Mesenchymal stem cell (in vitro differentiated cells and primary cell): ENCODE measurements around the gene ZNF837.

Source experiments
- DNase-seq: peaks from one replicate; pipeline ENCODE4 v3.0.0-alpha.2; 2013
- H2AFZ ChIP-seq: one replicate; pipeline ENCODE4 v1.6.1; 2013; ENCODE audit warnings: low read depth, mild to moderate bottlenecking, control low read depth, inconsistent platforms, low read length, moderate library complexity
- H2AK5ac ChIP-seq: 2 replicates; pipeline ENCODE4 v1.6.1; 2013; ENCODE audit warnings: low read length, moderate library complexity, mild to moderate bottlenecking, inconsistent platforms; ENCODE audit not compliant: severe bottlenecking
- H2BK120ac ChIP-seq: one replicate; pipeline ENCODE4 v1.6.1; 2013; ENCODE audit warnings: low read depth, mild to moderate bottlenecking, inconsistent platforms, low read length, moderate library complexity
- H2BK12ac ChIP-seq, 2 experiments: one replicate each; pipeline ENCODE4 v1.6.1; 2013; ENCODE audit warnings: inconsistent platforms in 2 of 2, low read length in 2 of 2, mild to moderate bottlenecking in 2 of 2, moderate library complexity in 2 of 2, control low read depth in 1 of 2
- H2BK15ac ChIP-seq: one replicate; pipeline ENCODE4 v1.6.1; 2013; ENCODE audit warnings: mild to moderate bottlenecking, low read depth, inconsistent platforms; ENCODE audit not compliant: poor library complexity, severe bottlenecking
- H2BK5ac ChIP-seq: 2 replicates; pipeline ENCODE4 v1.6.1; 2013; ENCODE audit warnings: low read depth, mild to moderate bottlenecking, low read length, control low read depth, inconsistent platforms; ENCODE audit not compliant: poor library complexity, severe bottlenecking
- H3K14ac ChIP-seq, 2 experiments: one replicate each; pipeline ENCODE4 v1.6.1; 2013; ENCODE audit warnings: inconsistent platforms in 2 of 2, low read length in 2 of 2, control low read depth in 1 of 2, mild to moderate bottlenecking in 1 of 2, moderate library complexity in 1 of 2
- H3K18ac ChIP-seq, 2 experiments: one replicate each; pipeline ENCODE4 v1.6.1; 2013; ENCODE audit warnings: inconsistent platforms in 2 of 2, low read length in 2 of 2, control low read depth in 1 of 2, low read depth in 1 of 2, mild to moderate bottlenecking in 1 of 2
- H3K23ac ChIP-seq, 2 experiments: one replicate each; pipeline ENCODE4 v1.6.1; 2013; ENCODE audit warnings: inconsistent platforms in 2 of 2, low read length in 2 of 2, mild to moderate bottlenecking in 2 of 2, moderate library complexity in 2 of 2, control low read depth in 1 of 2
- H3K27ac ChIP-seq: 2 replicates; pipeline ENCODE4 v1.5.1; 2013; ENCODE audit warnings: mild to moderate bottlenecking, moderate library complexity, low read length, control low read depth, inconsistent platforms; ENCODE audit not compliant: poor library complexity, severe bottlenecking
- H3K27me3 ChIP-seq, 2 experiments: 2 replicates each; pipeline versions ENCODE4 v1.6.1 to v1.7.0; 2013; ENCODE audit warnings: low read length in 2 of 2, mild to moderate bottlenecking in 2 of 2, moderate library complexity in 2 of 2, control low read depth in 1 of 2, inconsistent platforms in 1 of 2; ENCODE audit not compliant: control insufficient read depth in 1 of 2, insufficient read depth in 1 of 2
- H3K36me3 ChIP-seq, 2 experiments: 2 replicates each; pipeline versions ENCODE4 v1.6.1 to v1.7.0; 2013; ENCODE audit warnings: low read length in 2 of 2, control low read depth in 1 of 2, inconsistent platforms in 1 of 2, low read depth in 1 of 2, mild to moderate bottlenecking in 1 of 2; ENCODE audit not compliant: insufficient read depth in 2 of 2, control insufficient read depth in 1 of 2
- H3K4ac ChIP-seq, 2 experiments: one replicate each; pipeline ENCODE4 v1.6.1; 2013; ENCODE audit warnings: inconsistent platforms in 2 of 2, low read length in 2 of 2, mild to moderate bottlenecking in 2 of 2, moderate library complexity in 2 of 2, control low read depth in 1 of 2, low read depth in 1 of 2
- H3K4me1 ChIP-seq: 2 replicates; pipeline ENCODE4 v1.6.1; 2013; ENCODE audit warnings: low read depth, low read length, control low read depth; ENCODE audit not compliant: control insufficient read depth, insufficient read depth
- H3K4me2 ChIP-seq: 2 replicates; pipeline ENCODE4 v1.6.1; 2013; ENCODE audit warnings: low read length, mild to moderate bottlenecking, inconsistent platforms; ENCODE audit not compliant: poor library complexity, severe bottlenecking
- H3K4me3 ChIP-seq, 2 experiments: 2 replicates each; pipeline versions ENCODE4 v1.5.1 to v1.7.0; 2013; ENCODE audit warnings: low read length in 2 of 2, mild to moderate bottlenecking in 2 of 2, control low read depth in 1 of 2, low read depth in 1 of 2; ENCODE audit not compliant: insufficient read depth in 1 of 2
- H3K79me1 ChIP-seq: replicated peaks from 2 replicates; pipeline ENCODE4 v1.6.1; 2013; ENCODE audit warnings: mild to moderate bottlenecking, control low read depth, low read length, inconsistent platforms; ENCODE audit not compliant: poor library complexity, severe bottlenecking
- H3K9ac ChIP-seq: 2 replicates; pipeline ENCODE4 v1.7.0; 2013; ENCODE audit warnings: mild to moderate bottlenecking, low read length, moderate library complexity
- H3K9me3 ChIP-seq: 2 replicates; pipeline ENCODE4 v1.7.0; 2013; ENCODE audit warnings: mild to moderate bottlenecking, low read length; ENCODE audit not compliant: control insufficient read depth
- H4K8ac ChIP-seq: one replicate; pipeline ENCODE4 v1.6.1; 2013; ENCODE audit warnings: inconsistent platforms, mild to moderate bottlenecking, low read length, moderate library complexity
- H4K91ac ChIP-seq: one replicate; pipeline ENCODE4 v1.6.1; 2013; ENCODE audit warnings: mild to moderate bottlenecking, low read length, inconsistent platforms
- WGBS: methylation state at CpG from one replicate; pipeline ENCODE4 v1.1.7; 2013; ENCODE audit warnings: mixed read lengths; 5-methylcytosine and 5-hydroxymethylcytosine counted together

ZNF837 gene

GRCh38 chr19:58332697-58333096 is 48.1 kb downstream of the ZNF837 start:
- WGBS, result no CpG with 5 or more reads among the region's 1 CpG
- peaks cover 28 to 29% of the 10 kb centered on the region in 2 experiments for H3K36me3 ChIP-seq

GRCh38 chr19:58330458-58330857 is 50.4 kb downstream of the ZNF837 start:
- H2BK5ac ChIP-seq, result no peak overlapping the region
- DNase-seq, result peak; percentile 82
- H2BK12ac ChIP-seq, result no peak overlapping the region
- H3K27ac ChIP-seq, result no peak overlapping the region
- H3K23ac ChIP-seq, result no peak overlapping the region
- H3K18ac ChIP-seq, result no peak overlapping the region
- 94% methylated on average over 4 of the region's 4 CpGs for WGBS
- H3K4me3 ChIP-seq, result peak overlapping the region in 1 of 2 experiments; percentile 41
- no peak overlapping the region for H2BK120ac ChIP-seq
- peaks cover 9 to 11% of the 10 kb centered on the region in 2 experiments for H3K36me3 ChIP-seq
- no peak overlapping the region for H4K8ac ChIP-seq
- no peaks in the 10 kb centered on the region for H3K27me3 ChIP-seq
- no peak overlapping the region for H2AK5ac ChIP-seq
- no peak overlapping the region for H4K91ac ChIP-seq
- no peak overlapping the region for H3K4ac ChIP-seq
- H2BK15ac ChIP-seq, result no peak overlapping the region
- peak overlapping the region; percentile 82 for H3K9ac ChIP-seq
- H3K4me2 ChIP-seq, result no peak overlapping the region
- H3K9me3 ChIP-seq, result no peaks in the 10 kb centered on the region
- H3K14ac ChIP-seq, result no peak overlapping the region
- H2AFZ ChIP-seq, result no peak overlapping the region
- H3K4me1 ChIP-seq, result peaks cover 17% of the 10 kb centered on the region
- peaks cover 24% of the 10 kb centered on the region for H3K79me1 ChIP-seq

More at GRCh38 chr19:58332697-58333096, 48.1 kb downstream of the ZNF837 start:
- Histone ChIP-seq H3K9me3 (no peaks in the 10 kb centered on the region), H2BK5ac (no peak overlapping the region), H2AK5ac (no peak overlapping the region), H3K79me1 (peaks cover 28% of the 10 kb centered on the region), H2BK12ac (no peak overlapping the region), H2BK120ac (no peak overlapping the region), H3K9ac (no peak overlapping the region), H3K4me3 (no peak overlapping the region), H3K4ac (no peak overlapping the region), H3K27ac (no peak overlapping the region), H3K23ac (no peak overlapping the region), H2AFZ (no peak overlapping the region), H3K18ac (no peak overlapping the region), H3K14ac (no peak overlapping the region), H3K27me3 (no peaks in the 10 kb centered on the region), H4K91ac (no peak overlapping the region), H3K4me1 (peaks cover 8% of the 10 kb centered on the region), H3K4me2 (no peak overlapping the region), H4K8ac (no peak overlapping the region), H2BK15ac (no peak overlapping the region)
- no peak for DNase-seq

- Histone ChIP-seq H4K8ac (peak overlapping the region; percentile 72), H2BK120ac (no peak overlapping the region), H3K27me3 (no peaks in the 10 kb centered on the region), H2AK5ac (no peak overlapping the region), H2BK15ac (no peak overlapping the region), H2AFZ (no peak overlapping the region), H3K9me3 (no peaks in the 10 kb centered on the region), H3K18ac (no peak overlapping the region), H3K36me3 (peaks cover 0 to 6% of the 10 kb centered on the region in 2 experiments), H3K9ac (no peak overlapping the region), H3K4me3 (no peak overlapping the region), H3K79me1 (peaks cover 28% of the 10 kb centered on the region), H4K91ac (no peak overlapping the region), H2BK12ac (no peak overlapping the region), H3K23ac (no peak overlapping the region), H3K4ac (no peak overlapping the region), H3K4me2 (no peak overlapping the region), H3K27ac (no peak overlapping the region), H2BK5ac (peak overlapping the region; percentile 20), H3K14ac (no peak overlapping the region), H3K4me1 (peaks cover 21% of the 10 kb centered on the region)
- WGBS, result 31% methylated on average over 10 of the region's 10 CpGs
- DNase-seq, result no peak
These were observed 51.8 kb downstream of the ZNF837 start for GRCh38 chr19:58328999-58329398.

- DNase-seq, result peak; percentile 98
- Histone ChIP-seq H3K4me3 (peak within 1 kb of the TSS; percentile 97 to 99), H3K27ac (peak within 1 kb of the TSS; percentile 89), H3K9me3 (no peaks in the 10 kb centered on the region), H2BK15ac (peak within 1 kb of the TSS; percentile 88), H3K18ac (peak within 1 kb of the TSS; percentile 96 to 97), H2BK120ac (peak within 1 kb of the TSS; percentile 71), H3K4me1 (peaks cover 21% of the 10 kb centered on the region), H2AFZ (peak within 1 kb of the TSS; percentile 83), H4K8ac (peak within 1 kb of the TSS; percentile 97), H2BK5ac (no peak within 1 kb of the TSS), H4K91ac (peak within 1 kb of the TSS; percentile 98), H3K9ac (peak within 1 kb of the TSS; percentile 93), H3K23ac (peak within 1 kb of the TSS in 1 of 2 experiments; percentile 85), H3K4ac (peak within 1 kb of the TSS; percentile 83 to 85), H3K27me3 (no peaks in the 10 kb centered on the region), H3K36me3 (peaks cover 5 to 15% of the 10 kb centered on the region in 2 experiments), H3K79me1 (peaks cover 38% of the 10 kb centered on the region), H3K4me2 (peak within 1 kb of the TSS; percentile 93), H3K14ac (peak within 1 kb of the TSS in 1 of 2 experiments; percentile 91), H2AK5ac (no peak within 1 kb of the TSS), H2BK12ac (peak within 1 kb of the TSS; percentile 23 to 45)
- under 1% methylated on average over 58 of the region's 62 CpGs for WGBS
These were observed 53.7 kb downstream of the ZNF837 start, which contains the start of gene ZSCAN22 for GRCh38 chr19:58326914-58327726. Gene ZSCAN22, plus strand, starts transcription at chr19:58326994. Its CDS starts 7,809 bp downstream, at chr19:58334803.
